ENCODE measurements around the gene SNAPC1. TPM values are rescaled to one million over a fixed set of nuclear protein-coding genes. Genes with fewer than 3 reads are reported as not detected.

The SNAPC1 gene
- total RNA-seq, 2 experiments from 2014 or later: 6.4 to 6.5 TPM

Other genes with a start within 250 kb of the SNAPC1 start
- 100 to 1,000 TPM; 119 to 132 TPM for gene HIF1A, start 66.9 kb upstream of the SNAPC1 start, total RNA-seq
- not detected for gene SYT16, start 50.3 kb downstream of the SNAPC1 start, total RNA-seq